NOMO-1 treated with DMSO at 0.1 percent for 48 hours (cell line): ENCODE data around the gene DDIT4.
"Not testable (repeated sequence)": the region's sequence is repeated elsewhere in the genome, so short reads cannot be mapped to it uniquely, and the experiment has no call there.

Experiments
- DNase-seq: peaks from one replicate; lab custom pipeline; 2025; ENCODE audit not compliant: unreplicated experiment; lab: John Stamatoyannopoulos, UW

The DDIT4 gene

GRCh38 chr10:72273410-72274212 lies at the start of gene DDIT4:
Gene DDIT4, plus strand, starts transcription at chr10:72273924. Its CDS starts 293 bp downstream, at chr10:72274217.
- DNase-seq = peak; percentile 99

DNA sequence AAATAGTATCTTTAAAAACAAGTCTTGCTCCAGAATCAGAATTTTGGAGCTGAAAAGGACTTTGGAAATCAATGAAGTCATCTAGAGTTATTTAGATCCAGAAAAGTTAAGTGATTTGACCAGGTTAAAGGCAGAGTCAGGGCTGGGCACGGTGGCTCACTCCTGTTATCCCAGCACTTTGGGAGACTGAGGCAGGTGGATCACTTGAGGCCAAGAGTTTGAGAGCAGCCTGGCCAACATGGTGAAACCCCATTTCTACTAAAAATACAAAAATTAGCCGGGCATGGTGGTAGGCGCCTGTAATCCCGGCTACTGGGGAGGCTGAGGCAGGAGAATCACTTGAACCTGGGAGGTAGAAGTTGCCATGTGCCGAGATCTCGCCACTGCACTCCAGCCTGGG lies 49.5 kb upstream of the DDIT4 start:
- not testable (repeated sequence) for DNase-seq

DNA sequence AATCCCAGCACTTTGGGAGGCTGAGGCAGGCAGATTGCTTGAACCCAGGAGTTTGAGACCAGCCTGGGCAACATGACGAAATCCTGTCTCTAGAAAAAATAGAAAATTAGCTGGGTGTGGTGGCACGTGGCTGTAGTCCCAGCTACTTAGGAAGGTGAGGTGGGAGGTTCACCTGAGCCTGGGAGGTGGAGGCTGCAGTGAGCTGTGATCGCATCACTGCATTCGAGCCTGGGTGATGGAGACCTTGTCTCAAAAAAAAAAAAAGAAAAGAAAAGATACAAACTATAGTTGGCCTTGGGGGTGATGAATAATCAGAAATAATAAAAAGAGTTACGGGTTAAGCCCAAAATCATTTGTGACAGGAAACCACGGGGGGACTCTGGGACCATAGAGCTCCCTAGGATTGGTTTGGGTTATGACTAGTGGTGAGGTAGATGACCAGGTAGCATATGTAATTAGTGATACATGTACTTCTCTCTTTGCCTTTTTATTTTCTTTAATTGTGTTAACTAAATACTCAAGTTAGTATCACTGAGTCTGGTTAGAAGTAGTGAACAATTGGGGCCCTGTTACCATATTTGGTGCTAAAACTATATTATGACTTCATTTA lies 47.2 kb upstream of the DDIT4 start:
- no peak for DNase-seq

DNA sequence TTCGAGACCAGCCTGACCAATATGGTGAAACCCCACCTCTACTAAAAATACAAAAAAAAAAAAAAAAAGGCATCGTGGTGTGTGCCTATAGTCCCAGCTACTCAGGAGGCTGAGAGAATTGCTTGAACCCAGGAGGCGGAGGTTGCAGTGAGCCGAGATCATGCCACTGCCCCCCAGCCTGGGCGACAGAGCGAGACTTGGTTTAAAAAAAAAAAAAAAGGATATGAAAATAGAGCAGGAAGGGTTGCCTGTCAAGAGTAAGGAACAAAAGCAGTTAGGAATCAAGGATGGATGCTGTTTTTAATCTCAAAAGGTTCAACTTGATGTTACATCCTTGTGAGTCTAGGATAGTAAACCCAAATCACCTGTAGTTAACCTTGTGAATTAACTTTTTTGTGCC lies 45.9 kb upstream of the DDIT4 start:
- no peak for DNase-seq

DNA sequence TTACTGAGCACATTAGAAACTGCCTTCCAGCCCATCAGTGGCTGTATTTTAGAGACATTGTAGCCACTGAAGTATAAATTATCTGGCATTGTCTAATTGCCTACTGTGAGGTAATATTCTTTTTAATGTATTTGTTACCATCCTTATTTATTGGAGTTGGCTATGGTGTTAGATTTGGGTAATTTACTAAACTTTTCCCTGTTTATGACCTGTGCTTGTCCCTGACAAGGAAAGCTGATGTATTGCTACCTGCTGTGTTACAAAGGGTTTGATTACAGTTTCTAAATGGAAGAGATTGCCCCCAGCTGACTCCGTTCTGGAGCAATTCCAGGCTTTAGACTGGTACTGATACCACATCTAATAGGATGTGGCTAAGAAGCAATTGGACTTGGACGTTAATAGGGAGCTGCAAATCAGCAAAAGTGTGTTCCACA lies 45.4 kb upstream of the DDIT4 start:
- DNase-seq = no peak

- DNase-seq = no peak
These were observed 44.2 kb upstream of the DDIT4 start for GRCh38 chr10:72229261-72230251.

DNA sequence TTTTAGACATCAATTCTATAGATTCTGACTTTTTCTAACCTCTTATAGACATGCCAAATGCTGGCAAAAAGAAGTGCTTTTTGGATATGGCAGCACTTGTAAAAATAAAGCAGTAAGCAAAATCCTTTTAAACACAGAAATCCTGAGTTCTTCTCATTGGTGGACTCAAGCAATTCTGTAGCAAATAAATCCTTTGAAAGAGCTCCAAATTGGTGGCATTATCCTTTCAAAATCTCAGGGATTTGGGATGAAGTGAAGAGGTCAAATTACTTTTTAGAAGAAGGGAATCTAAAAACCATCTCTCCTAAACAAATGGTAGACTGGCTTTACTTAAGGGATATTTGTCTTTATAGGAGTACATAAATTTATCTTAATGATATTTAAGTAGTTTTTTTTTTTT lies 40.1 kb upstream of the DDIT4 start:
- DNase-seq = no peak

GRCh38 chr10:72234560-72235095 lies 39.1 kb upstream of the DDIT4 start:
- no peak for DNase-seq

GRCh38 chr10:72235544-72236279 lies 38.0 kb upstream of the DDIT4 start:
- DNase-seq = no peak

GRCh38 chr10:72238392-72239175 lies 35.1 kb upstream of the DDIT4 start:
- no peak for DNase-seq

- no peak for DNase-seq
These were observed 34.3 kb upstream of the DDIT4 start for GRCh38 chr10:72239409-72239808.

GRCh38 chr10:72240371-72240770 lies 33.4 kb upstream of the DDIT4 start:
- DNase-seq = no peak

- DNase-seq = no peak
These were observed 32.0 kb upstream of the DDIT4 start for GRCh38 chr10:72241691-72242252.

- no peak for DNase-seq
These were observed 31.0 kb upstream of the DDIT4 start for GRCh38 chr10:72242675-72243074.

DNA sequence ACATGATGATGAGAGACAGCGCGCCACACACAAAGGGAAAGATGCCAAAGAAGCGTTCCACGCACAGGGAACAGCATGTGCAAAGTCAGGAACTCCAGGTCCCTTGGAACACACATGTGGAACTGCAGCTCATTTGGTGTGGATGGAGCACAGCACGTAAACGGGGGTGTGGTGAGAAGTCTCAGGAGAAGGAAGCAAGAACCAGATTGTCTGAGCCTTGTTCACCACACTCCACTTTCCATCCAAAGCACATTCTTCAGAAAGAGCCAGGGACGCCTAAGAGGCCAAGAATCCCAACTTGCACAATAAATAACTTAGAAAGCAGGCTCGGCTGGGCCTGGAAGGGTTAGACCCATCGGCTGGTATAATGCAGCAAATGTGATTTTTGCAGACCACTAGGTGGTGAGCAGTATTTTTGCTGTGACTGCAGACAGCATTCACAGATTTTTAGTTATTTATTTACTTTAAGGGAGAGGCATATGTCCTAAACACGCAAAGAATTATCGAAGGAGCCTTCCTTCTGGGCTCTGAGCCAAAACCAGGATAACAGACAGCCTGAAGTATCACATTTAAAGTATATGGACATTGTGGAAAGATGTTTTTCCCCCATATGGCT lies 29.8 kb upstream of the DDIT4 start:
- DNase-seq = no peak

DNA sequence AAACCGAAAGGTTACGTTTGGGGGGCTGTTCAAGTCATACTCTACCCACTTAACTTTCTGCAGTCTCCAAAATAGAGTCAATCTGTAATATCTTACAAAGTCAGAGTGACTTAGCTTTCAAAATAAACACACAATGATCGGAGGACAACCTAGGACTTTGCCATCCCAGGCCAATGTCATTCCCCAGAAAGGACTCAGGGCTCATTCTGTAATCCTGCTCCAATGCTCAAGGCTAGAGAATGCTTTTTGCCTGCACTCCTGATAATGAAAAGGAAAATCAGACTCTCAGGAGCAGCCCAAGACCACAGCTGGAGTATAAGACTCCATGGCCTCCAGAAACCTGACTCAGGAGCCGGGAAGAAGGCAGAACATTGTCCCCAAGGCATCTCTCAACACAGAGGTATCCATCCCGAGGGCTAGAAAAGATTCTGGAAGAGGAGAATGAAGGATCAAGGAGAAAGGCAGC lies 29.1 kb upstream of the DDIT4 start:
- no peak for DNase-seq

GRCh38 chr10:72245949-72246525 lies 27.7 kb upstream of the DDIT4 start:
- no peak for DNase-seq

DNA sequence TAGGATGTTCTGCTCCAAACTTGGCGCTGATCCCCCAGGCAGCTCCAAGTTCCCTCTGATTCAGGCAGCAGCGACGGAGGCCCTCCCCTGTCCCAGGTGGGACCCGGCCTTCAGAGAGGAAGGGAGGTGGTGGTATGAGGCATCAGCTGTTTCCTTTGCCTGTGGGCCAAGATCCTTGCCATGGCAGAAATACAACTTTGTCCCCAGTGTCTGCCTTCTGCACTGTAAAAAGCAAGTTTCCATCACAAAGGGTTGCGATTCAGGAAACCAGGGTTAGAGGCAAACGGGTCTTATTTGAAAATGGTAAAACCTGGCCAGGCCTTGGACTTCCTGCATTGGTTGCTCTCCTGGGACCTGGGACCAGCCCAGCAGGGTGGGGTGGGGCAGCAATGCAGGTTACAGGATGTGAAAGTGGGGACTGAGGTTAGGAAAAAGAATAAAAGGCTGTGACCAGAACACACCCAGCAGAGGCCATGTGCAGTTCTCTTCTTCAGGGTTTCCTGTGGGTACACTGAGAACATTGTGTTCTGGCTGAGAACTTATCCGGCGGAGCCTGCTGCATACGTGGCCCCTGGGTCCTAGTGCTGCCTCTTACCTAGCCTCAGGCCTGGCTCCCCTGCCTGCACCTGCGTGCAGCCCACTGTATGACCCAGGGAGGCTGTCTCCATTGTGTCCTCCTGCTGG lies 25.1 kb upstream of the DDIT4 start:
- peak; percentile 82 for DNase-seq
